Measurements from ENCODE around the gene NRN1L. TPM values are rescaled to one million over a fixed set of nuclear protein-coding genes. Genes with fewer than 3 reads are reported as not detected.

NRN1L gene
- total RNA-seq, 1 donor from 2014 or later = 0.54 TPM

- intact Hi-C loops (cut with DNase I) = loop anchor here (1.0 to 2.0 kb wide), 3 partner anchors 43 to 407 kb away; partner anchors contain the start of gene NRN1L
- DNase-seq (ENCODE audit: missing footprints) (no peak), ATAC-seq (no peak)
Measured at GRCh38 chr16:67928147-67928546, 43.5 kb downstream of the NRN1L start.

- intact Hi-C loops (cut with DNase I) = loop anchor here (1.0 to 2.0 kb wide), 3 partner anchors 44 to 407 kb away; partner anchors contain the start of gene NRN1L
- DNase-seq (ENCODE audit: missing footprints) = peak; percentile 80
- ATAC-seq = peak; percentile 75
Measured at GRCh38 chr16:67928561-67929364, 44.1 kb downstream of the NRN1L start.

GRCh38 chr16:67930191-67930590 lies 45.5 kb downstream of the NRN1L start:
- intact Hi-C loops (cut with DNase I) = loop anchor here (5.0 kb wide), 1 partner anchor 258 kb away; no protein-coding TSS in a partner anchor
- no peak for DNase-seq (ENCODE audit: missing footprints)
- no peak for ATAC-seq

- intact Hi-C loops (cut with DNase I) = loop anchor here (5.0 kb wide), 1 partner anchor 258 kb away; no protein-coding TSS in a partner anchor
- no peak for DNase-seq (ENCODE audit: missing footprints)
- ATAC-seq = no peak
Measured at GRCh38 chr16:67930678-67931211, 46.1 kb downstream of the NRN1L start.

GRCh38 chr16:67931712-67932461 lies 47.2 kb downstream of the NRN1L start, which contains the start of gene CTRL:
CTRL (minus strand) TSS chr16:67931862; CDS start chr16:67931852, 10 bp downstream.
- intact Hi-C loops (cut with DNase I) = loop anchor here (5.0 kb wide), 1 partner anchor 260 kb away; no protein-coding TSS in a partner anchor
- no peak for DNase-seq (ENCODE audit: missing footprints)
- no peak for ATAC-seq

GRCh38 chr16:67932462-67932840 lies 47.8 kb downstream of the NRN1L start:
- DNase-seq (ENCODE audit: missing footprints) = no peak
- intact Hi-C loops (cut with DNase I) = loop anchor here (5.0 kb wide), 1 partner anchor 260 kb away; no protein-coding TSS in a partner anchor
- no peak for ATAC-seq

GRCh38 chr16:67933805-67934204 lies 49.1 kb downstream of the NRN1L start:
- intact Hi-C loops (cut with DNase I) = loop anchor here (5.0 kb wide), 1 partner anchor 262 kb away; no protein-coding TSS in a partner anchor
- ATAC-seq (no peak), DNase-seq (ENCODE audit: missing footprints) (no peak)

GRCh38 chr16:67934306-67935100 lies 49.8 kb downstream of the NRN1L start:
- intact Hi-C loops (cut with DNase I) = loop anchor here (5.0 kb wide), 1 partner anchor 262 kb away; no protein-coding TSS in a partner anchor
- ATAC-seq = no peak
- DNase-seq (ENCODE audit: missing footprints) = no peak

GRCh38 chr16:67935101-67935401 lies 50.4 kb downstream of the NRN1L start:
- intact Hi-C loops (cut with DNase I) = no loop called here
- DNase-seq (ENCODE audit: missing footprints) (no peak), ATAC-seq (peak; percentile 0)

- peak; percentile 93 for ATAC-seq
- peak; percentile 98 for DNase-seq (ENCODE audit: missing footprints)
- intact Hi-C loops (cut with DNase I) = loop anchor here (2.0 kb wide), 1 partner anchor 33 kb away; the partner anchor contains the start of gene SLC12A4
Measured at GRCh38 chr16:67935402-67936123, 50.9 kb downstream of the NRN1L start.

Other genes with a start within 250 kb of the NRN1L start
- gene CARMIL2, start 239.7 kb upstream of the NRN1L start, total RNA-seq = 0.30 TPM
- gene ACD, start 224.6 kb upstream of the NRN1L start, total RNA-seq = 9.7 TPM
- 3.7 TPM for gene PARD6A, start 223.9 kb upstream of the NRN1L start, total RNA-seq
- 9.9 TPM for gene ENKD1, start 218.1 kb upstream of the NRN1L start, total RNA-seq
- gene C16orf86, start 218.1 kb upstream of the NRN1L start, total RNA-seq = 3.0 TPM
- 9.0 TPM for gene GFOD2, start 165.6 kb upstream of the NRN1L start, total RNA-seq
- gene RANBP10, start 78.3 kb upstream of the NRN1L start, total RNA-seq = 11.1 TPM
- 0.41 TPM for gene TSNAXIP1, start 78.0 kb upstream of the NRN1L start, total RNA-seq
- 32.3 TPM for gene THAP11, start 42.6 kb upstream of the NRN1L start, total RNA-seq
- gene NUTF2, start 38.0 kb upstream of the NRN1L start, total RNA-seq = 86.6 TPM
- 21.3 TPM for gene CENPT, start 37.2 kb upstream of the NRN1L start, total RNA-seq
- 35.4 TPM for gene EDC4, start 11.8 kb upstream of the NRN1L start, total RNA-seq
- 18.1 TPM for gene PSKH1, start 8.4 kb downstream of the NRN1L start, total RNA-seq
- gene CTRL, start 47.0 kb downstream of the NRN1L start, total RNA-seq = 0.81 TPM
- 59.3 TPM for gene PSMB10, start 52.0 kb downstream of the NRN1L start, total RNA-seq
- gene LCAT, start 59.2 kb downstream of the NRN1L start, total RNA-seq = 19.0 TPM
- 97.5 TPM for gene SLC12A4, start 83.8 kb downstream of the NRN1L start, total RNA-seq
- gene DPEP3, start 95.6 kb downstream of the NRN1L start, total RNA-seq = not detected
- gene DPEP2, start 114.6 kb downstream of the NRN1L start, total RNA-seq = 0.87 TPM
- gene DPEP2NB, start 131.0 kb downstream of the NRN1L start, total RNA-seq = not detected
- 7.5 TPM for gene DDX28, start 138.3 kb downstream of the NRN1L start, total RNA-seq
- 7.0 TPM for gene DUS2, start 138.4 kb downstream of the NRN1L start, total RNA-seq
- gene NFATC3, start 200.5 kb downstream of the NRN1L start, total RNA-seq = 23.7 TPM

Measured in Right ventricle myocardium inferior (tissue), 1 donor.